ENCODE results near the gene PUSL1. TPM values are rescaled to one million over a fixed set of nuclear protein-coding genes. Genes with fewer than 3 reads are reported as not detected.

The PUSL1 gene
- polyA plus RNA-seq, 1 donor (not counting 4 experiments of a cell fraction or from before 2014, with no cell fraction given), result 11.4 TPM

DNA sequence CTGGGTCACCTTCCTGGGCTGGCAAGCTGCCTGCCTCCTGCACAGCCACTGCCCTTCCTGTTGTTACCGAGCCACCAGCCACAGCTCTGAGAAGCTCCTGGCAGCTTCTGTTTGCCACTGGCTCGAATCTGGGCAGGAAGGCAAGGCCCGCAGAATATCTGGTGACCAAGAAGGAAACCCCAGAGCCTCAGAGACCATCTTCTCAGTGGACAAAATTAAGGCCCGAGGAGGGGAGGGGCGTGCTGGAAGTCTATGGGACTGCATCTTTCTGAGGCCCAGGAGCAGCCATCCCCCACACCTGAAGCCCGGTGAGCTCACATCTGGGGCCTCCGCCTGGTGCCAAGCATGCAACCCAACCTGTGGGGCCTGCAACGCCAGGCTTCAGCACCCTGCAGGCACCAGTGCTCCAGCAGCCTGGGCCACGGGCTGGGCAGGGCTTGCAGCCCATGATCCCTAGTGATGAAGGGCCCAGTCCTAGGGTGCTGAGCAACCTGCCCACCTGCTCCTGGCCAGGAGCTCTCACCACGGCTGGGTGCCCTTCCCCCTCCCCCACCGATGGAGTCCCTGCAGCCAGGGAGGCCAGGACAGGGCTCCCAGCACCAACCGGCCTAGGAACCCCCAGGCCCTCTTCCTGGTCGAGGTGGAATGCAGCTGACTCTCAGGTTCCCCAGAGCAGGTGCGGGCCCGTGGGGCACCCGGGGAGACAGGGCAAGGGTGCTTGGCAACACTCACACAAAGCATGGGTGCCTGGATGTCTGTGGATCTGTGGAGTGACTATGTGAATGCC, 17.1 kb downstream of the PUSL1 start:
- Histone ChIP-seq H3K27me3 (ENCODE audit: control insufficient read depth, extremely low read depth, insufficient read depth, low read length) (no peaks in the 10 kb centered on the region), H3K9me1 (ENCODE audit: control insufficient read depth, extremely low read depth, insufficient read depth, low read length) (no peaks in the 10 kb centered on the region), H3K27ac (ENCODE audit: control insufficient read depth, insufficient read depth, low read length) (peak overlapping the region; percentile 76), H2AFZ (ENCODE audit: control insufficient read depth, low read length) (no peak overlapping the region), H3K4me1 (ENCODE audit: control insufficient read depth, extremely low read depth, insufficient read depth, low read length) (peaks cover 18% of the 10 kb centered on the region), H3K79me2 (ENCODE audit: control insufficient read depth, insufficient read depth, low read length) (peaks cover 62% of the 10 kb centered on the region), H3K9me3 (ENCODE audit: control insufficient read depth, low read depth, low read length) (peaks cover 4% of the 10 kb centered on the region), H3K4me2 (ENCODE audit: control insufficient read depth, extremely low read depth, insufficient read depth, low read depth, low read length) (peak overlapping the region; percentile 96), H4K20me1 (ENCODE audit: control insufficient read depth, extremely low read depth, insufficient read depth, low read length) (no peaks in the 10 kb centered on the region), H3K4me3 (ENCODE audit: control insufficient read depth in 2 of 3, extremely low read depth in 1 of 3, insufficient read depth in 2 of 3, low read depth in 1 of 3, low read length in 3 of 3) (peak overlapping the region; percentile 71 to 100 (median 86)), H3K9ac (ENCODE audit: control insufficient read depth, extremely low read depth, insufficient read depth, low read length) (peak overlapping the region; percentile 80), H3K36me3 (ENCODE audit: control insufficient read depth in 2 of 2, extremely low read depth in 1 of 2, insufficient read depth in 2 of 2, low read length in 2 of 2) (peaks cover 10 to 16% of the 10 kb centered on the region in 2 experiments)
- DNase-seq (ENCODE audit: low read depth, low spot score) (no peak), FAIRE-seq (no peak)
- dilution Hi-C loops (cut with MboI; ENCODE audit: extremely low pct_ligation_motif_present, low sequenced_read_pairs), result no loop called here
- TF ChIP-seq, protein P1, sequence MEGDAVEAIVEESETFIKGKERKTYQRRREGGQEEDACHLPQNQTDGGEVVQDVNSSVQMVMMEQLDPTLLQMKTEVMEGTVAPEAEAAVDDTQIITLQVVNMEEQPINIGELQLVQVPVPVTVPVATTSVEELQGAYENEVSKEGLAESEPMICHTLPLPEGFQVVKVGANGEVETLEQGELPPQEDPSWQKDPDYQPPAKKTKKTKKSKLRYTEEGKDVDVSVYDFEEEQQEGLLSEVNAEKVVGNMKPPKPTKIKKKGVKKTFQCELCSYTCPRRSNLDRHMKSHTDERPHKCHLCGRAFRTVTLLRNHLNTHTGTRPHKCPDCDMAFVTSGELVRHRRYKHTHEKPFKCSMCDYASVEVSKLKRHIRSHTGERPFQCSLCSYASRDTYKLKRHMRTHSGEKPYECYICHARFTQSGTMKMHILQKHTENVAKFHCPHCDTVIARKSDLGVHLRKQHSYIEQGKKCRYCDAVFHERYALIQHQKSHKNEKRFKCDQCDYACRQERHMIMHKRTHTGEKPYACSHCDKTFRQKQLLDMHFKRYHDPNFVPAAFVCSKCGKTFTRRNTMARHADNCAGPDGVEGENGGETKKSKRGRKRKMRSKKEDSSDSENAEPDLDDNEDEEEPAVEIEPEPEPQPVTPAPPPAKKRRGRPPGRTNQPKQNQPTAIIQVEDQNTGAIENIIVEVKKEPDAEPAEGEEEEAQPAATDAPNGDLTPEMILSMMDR (optimal IDR thresholded peaks at IDR 0.05 in 1 of 3, IDR thresholded peaks at IDR 0.05 in 1 of 3, conservative IDR thresholded peaks at IDR 0.05 in 1 of 3; ENCODE audit: extremely low read depth in 1 of 3, insufficient read depth in 2 of 3, low read length in 3 of 3), result no peak
- TF ChIP-seq EZH2 (IDR thresholded peaks at IDR 0.05; ENCODE audit: low read length), result no peak

GRCh38 chr1:1326075-1326605, 17.7 kb downstream of the PUSL1 start:
- FAIRE-seq, result no peak
- dilution Hi-C loops (cut with MboI; ENCODE audit: extremely low pct_ligation_motif_present, low sequenced_read_pairs), result no loop called here
- peak overlapping the region; percentile 71 to 100 (median 86) for H3K4me3 ChIP-seq (ENCODE audit: control insufficient read depth in 2 of 3, extremely low read depth in 1 of 3, insufficient read depth in 2 of 3, low read depth in 1 of 3, low read length in 3 of 3)
- peaks cover 19% of the 10 kb centered on the region for H3K4me1 ChIP-seq (ENCODE audit: control insufficient read depth, extremely low read depth, insufficient read depth, low read length)
- peaks cover 4% of the 10 kb centered on the region for H3K9me3 ChIP-seq (ENCODE audit: control insufficient read depth, low read depth, low read length)
- peaks cover under 1% of the 10 kb centered on the region for H3K27me3 ChIP-seq (ENCODE audit: control insufficient read depth, extremely low read depth, insufficient read depth, low read length)
- H3K4me2 ChIP-seq (ENCODE audit: control insufficient read depth, extremely low read depth, insufficient read depth, low read depth, low read length), result peak overlapping the region; percentile 96
- DNase-seq (ENCODE audit: low read depth, low spot score), result no peak
- no peaks in the 10 kb centered on the region for H3K9me1 ChIP-seq (ENCODE audit: control insufficient read depth, extremely low read depth, insufficient read depth, low read length)
- H3K79me2 ChIP-seq (ENCODE audit: control insufficient read depth, insufficient read depth, low read length), result peaks cover 55% of the 10 kb centered on the region
- TF ChIP-seq EZH2 (IDR thresholded peaks at IDR 0.05; ENCODE audit: low read length), result no peak
- TF ChIP-seq, protein P1 (optimal IDR thresholded peaks at IDR 0.05 in 1 of 3, IDR thresholded peaks at IDR 0.05 in 1 of 3, conservative IDR thresholded peaks at IDR 0.05 in 1 of 3; ENCODE audit: extremely low read depth in 1 of 3, insufficient read depth in 2 of 3, low read length in 3 of 3), result no peak
- H4K20me1 ChIP-seq (ENCODE audit: control insufficient read depth, extremely low read depth, insufficient read depth, low read length), result no peaks in the 10 kb centered on the region
- no peak overlapping the region for H2AFZ ChIP-seq (ENCODE audit: control insufficient read depth, low read length)
- H3K27ac ChIP-seq (ENCODE audit: control insufficient read depth, insufficient read depth, low read length), result peak overlapping the region; percentile 9
- peak overlapping the region; percentile 80 for H3K9ac ChIP-seq (ENCODE audit: control insufficient read depth, extremely low read depth, insufficient read depth, low read length)
- peaks cover 9 to 16% of the 10 kb centered on the region in 2 experiments for H3K36me3 ChIP-seq (ENCODE audit: control insufficient read depth in 2 of 2, extremely low read depth in 1 of 2, insufficient read depth in 2 of 2, low read length in 2 of 2)

Data from keratinocyte (primary cell).